GM12801 (cell line): ENCODE measurements around the gene NEURL4.

Experiments used
- CTCF ChIP-seq: IDR thresholded peaks from one replicate; pipeline ENCODE4 v1.5.1; 2011; ENCODE audit warnings: control low read depth; ENCODE audit not compliant: insufficient read length; ENCODE audit errors: extremely low read depth

The NEURL4 gene

GRCh38 chr17:7329374-7329996 lies 350 bp upstream of the NEURL4 start:
- TF ChIP-seq CTCF = no peak

- no peak for TF ChIP-seq CTCF
Observed at GRCh38 chr17:7328009-7328408, 1.1 kb downstream of the NEURL4 start.

GRCh38 chr17:7327501-7327900 lies 1.6 kb downstream of the NEURL4 start:
- no peak for TF ChIP-seq CTCF

GRCh38 chr17:7327056-7327455 lies 2.1 kb downstream of the NEURL4 start:
- no peak for TF ChIP-seq CTCF

- no peak for TF ChIP-seq CTCF
Observed at GRCh38 chr17:7326186-7326585, 2.9 kb downstream of the NEURL4 start.

GRCh38 chr17:7325031-7325528 lies 4.1 kb downstream of the NEURL4 start:
- TF ChIP-seq CTCF = no peak

GRCh38 chr17:7324438-7324779 lies 4.7 kb downstream of the NEURL4 start:
- no peak for TF ChIP-seq CTCF
